ENCODE measurements around the gene EXOSC9. TPM values are rescaled to one million over a fixed set of nuclear protein-coding genes. Genes with fewer than 3 reads are reported as not detected.

The EXOSC9 gene
- total RNA-seq, 1 experiment from 2014 or later = 24.6 TPM

DNA sequence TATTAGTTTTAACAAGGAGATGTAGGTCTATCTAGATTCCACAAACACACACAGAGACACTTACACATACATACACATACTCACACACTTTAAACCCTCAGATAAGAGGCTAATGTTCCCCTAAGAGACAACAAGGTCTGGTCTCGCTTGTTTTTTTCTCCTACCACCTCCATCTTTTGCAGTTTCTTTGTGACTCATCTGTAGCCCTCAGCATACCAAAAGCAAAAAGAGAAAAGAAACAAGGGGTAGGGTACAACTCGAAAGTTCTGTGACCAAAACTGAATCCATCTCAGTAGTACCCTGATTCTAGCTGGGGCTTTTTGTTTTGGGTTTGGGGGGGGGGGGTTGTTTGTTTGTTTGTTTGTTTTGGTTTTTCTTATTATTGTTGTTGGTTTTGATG is 12.2 kb upstream of the EXOSC9 start:
- no peak for DNase-seq (ENCODE audit: low spot score)

DNA sequence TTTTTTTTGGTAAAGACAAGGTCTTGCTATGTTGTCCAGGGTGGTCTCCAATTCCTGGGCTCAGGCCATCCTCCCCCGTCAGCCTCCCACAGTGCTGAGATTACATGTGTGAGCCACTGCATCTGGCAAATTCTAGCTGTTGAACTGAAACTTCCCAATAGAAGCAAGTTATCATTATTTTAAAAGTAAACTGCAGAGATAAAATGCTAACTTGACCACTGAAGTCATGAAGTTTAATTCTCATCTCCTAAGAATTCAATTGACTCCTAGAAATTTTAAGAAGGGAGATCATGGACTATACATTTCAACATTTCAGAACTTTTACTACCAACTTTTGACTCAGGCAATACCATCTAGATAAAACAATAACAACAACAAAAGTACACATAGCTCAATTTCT is 11.7 kb upstream of the EXOSC9 start:
- no peak for DNase-seq (ENCODE audit: low spot score)

DNA sequence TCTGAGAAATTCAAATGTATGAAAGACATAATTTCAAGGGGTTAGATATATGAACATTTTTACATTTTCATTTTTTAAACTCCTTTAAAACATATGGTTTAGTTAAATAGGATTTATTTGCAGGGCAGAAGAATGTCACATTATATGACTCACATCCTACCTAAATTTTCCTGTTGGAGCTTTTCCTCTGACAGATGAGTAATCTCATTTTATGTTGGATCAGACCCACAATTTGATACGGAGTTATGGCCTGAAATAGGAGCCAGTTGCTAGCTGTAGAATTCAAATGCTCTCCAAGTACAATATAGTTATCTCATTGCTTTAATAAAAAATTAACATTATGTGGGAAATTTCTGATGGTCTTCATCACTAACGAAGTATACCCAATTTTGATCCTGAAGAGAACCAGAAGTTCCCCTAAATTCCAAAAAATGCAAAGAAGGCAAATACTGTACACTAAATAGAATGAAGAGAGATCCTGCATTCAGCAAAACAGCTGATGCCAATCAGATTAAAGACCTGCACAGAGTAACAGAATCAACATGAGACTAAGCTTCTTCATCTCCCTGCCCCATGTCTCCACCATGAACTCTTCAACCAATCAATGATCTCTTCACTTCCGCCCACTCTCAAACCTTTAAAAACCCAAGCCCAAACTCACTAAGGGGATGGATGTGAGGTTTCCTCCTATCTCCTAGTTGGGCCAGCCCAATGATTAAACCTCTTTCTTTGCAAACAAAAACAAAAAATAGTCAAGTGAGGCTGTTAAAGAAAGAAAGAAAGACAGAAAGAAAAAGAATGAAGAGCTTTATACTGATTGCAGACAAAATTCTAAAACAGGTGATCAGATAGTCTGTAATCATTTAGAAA is 10.9 kb upstream of the EXOSC9 start:
- no peak for DNase-seq (ENCODE audit: low spot score)

- DNase-seq (ENCODE audit: low spot score) = no peak
These were observed 10.1 kb upstream of the EXOSC9 start for GRCh38 chr4:121790976-121791375.

DNA sequence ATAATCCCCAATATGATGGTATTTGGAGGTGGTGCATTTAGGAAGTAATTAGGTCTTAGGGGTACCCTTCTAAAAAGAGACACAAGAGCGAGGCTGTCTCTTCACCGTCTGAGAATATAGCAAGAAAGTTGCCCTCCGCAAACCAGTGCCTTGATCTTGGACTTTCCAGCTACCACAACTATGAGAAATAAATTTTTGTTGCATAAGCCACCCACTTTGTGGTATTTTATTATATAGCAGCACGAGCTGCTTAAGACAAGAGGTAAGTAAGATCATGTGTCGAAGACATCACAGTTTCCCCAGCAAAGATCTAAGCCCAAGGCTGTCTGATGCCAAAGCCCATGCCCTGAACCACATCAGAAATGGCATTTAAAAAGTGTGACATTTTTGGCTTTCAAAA is 9.6 kb upstream of the EXOSC9 start:
- no peak for DNase-seq (ENCODE audit: low spot score)

DNA sequence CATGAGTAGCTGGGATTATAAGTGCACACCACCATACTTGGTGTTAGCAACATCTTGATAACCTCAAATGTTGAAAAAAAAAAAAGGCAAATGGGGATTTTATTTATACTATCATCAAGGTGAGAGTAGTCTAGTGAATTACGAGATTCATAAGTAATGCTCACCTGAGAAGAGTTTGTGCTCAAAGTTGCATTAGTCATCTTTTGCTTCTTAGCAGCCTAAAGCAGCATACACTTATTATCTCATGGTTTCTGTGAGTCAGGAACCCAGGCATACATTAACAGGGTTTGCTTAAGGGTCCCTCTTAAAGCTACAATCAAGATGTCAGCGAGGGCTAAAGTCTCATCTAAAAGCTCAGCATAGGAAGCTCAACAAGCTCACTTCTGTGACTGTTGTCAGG is 8.2 kb upstream of the EXOSC9 start:
- no peak for DNase-seq (ENCODE audit: low spot score)

DNA sequence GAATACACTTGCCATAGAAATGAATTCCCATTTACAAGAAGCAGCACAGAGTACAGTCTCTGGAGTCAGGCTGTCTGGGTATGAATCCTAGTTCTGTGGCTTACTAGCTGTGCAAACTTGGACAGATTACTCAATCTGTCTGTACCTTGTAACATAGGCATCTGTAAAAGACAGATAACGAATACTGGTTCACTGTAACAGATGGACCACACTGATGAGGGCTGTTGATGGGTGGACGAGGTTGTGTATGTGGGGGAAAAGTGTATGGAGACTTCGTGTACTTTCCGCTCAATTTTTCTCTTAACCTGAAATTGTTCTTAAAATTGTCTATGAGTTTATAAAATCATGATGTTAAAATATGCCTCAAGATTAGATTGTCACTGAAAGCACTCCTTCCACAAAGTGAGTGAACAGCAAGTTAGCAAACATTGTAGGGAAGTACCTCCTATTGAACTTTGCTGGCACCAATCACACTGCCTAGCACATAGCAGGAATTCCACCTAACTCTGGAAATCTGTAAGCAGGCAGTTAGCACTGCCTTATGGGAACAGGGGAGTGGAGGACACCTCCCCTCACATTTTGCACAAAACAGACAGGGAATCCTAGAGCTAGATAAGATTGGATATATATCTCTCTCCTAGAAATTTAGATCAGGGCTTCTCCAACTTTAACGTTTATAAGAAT is 6.5 kb upstream of the EXOSC9 start:
- no peak for DNase-seq (ENCODE audit: low spot score)

DNA sequence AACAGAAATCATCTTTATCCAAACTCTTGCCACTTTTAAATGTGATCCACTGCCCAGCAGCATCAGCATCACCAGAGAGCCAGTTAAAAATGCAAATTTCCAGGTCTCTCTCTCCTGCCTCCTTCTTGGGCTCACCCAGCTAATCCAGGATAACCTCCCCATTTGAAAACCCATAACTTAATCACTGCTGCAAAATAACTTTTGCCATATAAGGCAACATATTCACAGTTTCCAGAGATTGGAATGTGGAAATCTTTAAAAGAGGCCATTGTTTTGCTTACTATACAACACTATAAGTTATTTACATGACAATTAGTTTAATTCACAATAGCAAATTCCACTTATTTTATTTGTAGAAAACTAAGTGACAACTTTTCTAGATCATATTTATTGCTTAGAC is 4.8 kb upstream of the EXOSC9 start:
- DNase-seq (ENCODE audit: low spot score) = no peak

DNA sequence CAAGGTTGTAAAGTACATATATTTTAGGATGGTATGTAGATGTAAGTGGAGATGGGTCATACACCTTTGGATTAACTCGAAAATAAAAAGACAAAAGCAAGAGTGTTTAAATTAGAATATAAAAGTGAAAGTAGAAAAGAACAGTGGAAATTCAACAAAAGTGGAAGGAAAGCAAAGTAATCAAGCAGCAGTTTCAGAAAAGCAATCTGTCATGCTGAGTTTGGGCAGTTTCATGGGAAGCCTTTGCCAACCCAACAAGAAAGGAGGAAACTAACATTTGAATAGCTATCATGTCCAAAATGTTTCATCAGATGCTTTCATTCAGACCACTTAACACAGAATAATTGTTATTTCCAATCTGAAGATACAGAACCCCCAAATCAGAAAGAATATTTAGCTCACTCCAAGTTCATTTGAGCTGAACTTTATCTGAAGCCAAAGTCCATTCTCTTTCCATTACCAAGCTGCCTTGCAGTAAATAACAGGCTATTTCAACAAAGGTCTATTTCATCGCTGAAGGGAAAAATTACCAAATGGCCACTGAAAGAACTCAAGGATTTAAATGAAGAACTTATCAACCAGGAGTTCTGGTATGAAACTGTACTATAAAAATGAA is 1.8 kb upstream of the EXOSC9 start:
- DNase-seq (ENCODE audit: low spot score) = no peak

- DNase-seq (ENCODE audit: low spot score) = no peak
These were observed 1.1 kb upstream of the EXOSC9 start for GRCh38 chr4:121799867-121800501.

DNA sequence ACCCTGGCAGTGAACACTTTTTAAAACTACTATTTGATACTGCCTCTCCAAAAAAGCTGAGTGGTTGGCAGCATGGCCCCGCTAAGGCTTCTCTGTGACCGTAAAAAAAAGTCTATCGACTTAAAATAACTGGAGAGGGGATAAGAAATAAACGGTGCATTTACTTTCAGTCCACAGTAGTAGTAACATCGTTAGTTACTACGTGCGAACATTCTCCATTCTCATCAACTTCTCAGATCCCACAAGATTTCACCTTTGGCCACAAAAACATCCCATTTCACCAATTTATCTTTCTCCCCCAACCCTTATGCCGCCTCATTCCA is 524 bp upstream of the EXOSC9 start:
- DNase-seq (ENCODE audit: low spot score) = no peak

DNA sequence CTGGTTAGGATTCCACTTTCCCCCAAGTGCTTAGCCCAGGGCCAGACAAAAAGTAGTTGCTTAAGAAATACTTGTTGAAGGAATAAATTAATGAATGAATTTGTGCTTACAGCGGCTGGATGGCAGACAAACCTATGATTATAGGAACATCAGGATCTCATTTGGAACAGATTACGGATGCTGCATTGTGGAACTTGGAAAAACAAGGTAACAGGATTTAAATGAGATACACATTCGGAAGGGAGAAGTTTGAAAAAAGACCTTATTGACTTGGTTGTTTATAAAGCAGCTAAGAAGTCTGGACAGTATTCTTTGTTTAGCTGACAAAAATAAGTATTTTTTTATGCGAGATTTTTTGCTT is 572 bp downstream of the EXOSC9 start:
- no peak for DNase-seq (ENCODE audit: low spot score)

DNA sequence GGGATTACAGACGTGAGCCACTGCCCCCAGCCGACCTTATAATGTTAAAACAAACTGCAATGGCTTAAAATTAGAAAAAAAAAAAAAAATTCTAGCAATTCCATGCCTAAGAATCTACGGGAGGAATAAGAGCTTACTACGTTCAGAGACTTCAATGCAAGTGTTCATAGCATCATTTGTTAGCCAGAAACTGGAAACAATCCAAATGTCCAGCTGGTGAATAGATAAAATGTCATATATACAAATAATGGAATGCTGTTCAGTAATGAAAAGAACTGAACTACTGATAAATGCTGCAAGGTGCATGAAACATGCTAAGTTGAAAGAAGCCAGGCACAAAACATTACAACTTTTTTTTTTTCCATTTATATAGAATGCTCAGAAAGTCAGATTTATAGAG is 5.3 kb downstream of the EXOSC9 start:
- DNase-seq (ENCODE audit: low spot score) = no peak

DNA sequence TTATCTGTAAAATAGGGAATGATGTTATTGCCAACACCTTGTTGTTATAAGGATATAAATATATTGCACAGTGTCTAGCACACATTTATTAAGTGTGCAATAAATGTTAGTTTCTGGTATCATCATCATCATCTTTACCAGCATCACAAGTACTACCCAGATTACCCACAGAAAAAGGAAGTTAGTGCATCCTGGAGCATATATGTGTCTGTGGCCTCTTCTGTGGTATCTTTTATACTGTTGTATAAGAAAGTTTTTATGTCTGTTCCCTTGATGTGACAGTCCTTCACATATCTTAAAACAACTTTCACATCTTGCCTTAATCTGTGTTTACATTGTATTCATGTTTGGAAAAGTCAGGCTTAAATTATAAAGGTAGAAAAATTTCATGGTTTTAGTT is 10.0 kb downstream of the EXOSC9 start:
- DNase-seq (ENCODE audit: low spot score) = no peak

- DNase-seq (ENCODE audit: low spot score) = no peak
These were observed 13.6 kb downstream of the EXOSC9 start for GRCh38 chr4:121814756-121815155.

- no peak for DNase-seq (ENCODE audit: low spot score)
These were observed 15.9 kb downstream of the EXOSC9 start for GRCh38 chr4:121817006-121817405.

DNA sequence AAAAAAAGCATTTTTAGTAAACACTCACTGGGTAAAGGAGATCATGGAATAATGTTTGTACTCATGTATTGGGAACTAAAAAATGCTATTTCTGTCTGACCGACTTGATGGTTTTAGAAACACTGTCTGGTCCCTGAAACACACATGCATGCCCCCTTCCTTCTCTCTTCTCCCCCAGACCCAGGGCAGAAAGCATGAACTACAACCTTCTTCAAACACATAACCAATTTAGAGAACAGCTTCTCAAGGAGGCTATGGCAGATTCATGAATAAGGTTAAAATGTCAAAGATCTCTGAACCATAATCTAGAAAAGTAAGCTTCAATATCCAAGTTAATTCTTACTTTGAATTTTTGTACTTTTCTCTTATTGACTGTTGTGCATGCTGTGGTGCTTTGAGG is 16.6 kb downstream of the EXOSC9 start:
- DNase-seq (ENCODE audit: low spot score) = no peak

DNA sequence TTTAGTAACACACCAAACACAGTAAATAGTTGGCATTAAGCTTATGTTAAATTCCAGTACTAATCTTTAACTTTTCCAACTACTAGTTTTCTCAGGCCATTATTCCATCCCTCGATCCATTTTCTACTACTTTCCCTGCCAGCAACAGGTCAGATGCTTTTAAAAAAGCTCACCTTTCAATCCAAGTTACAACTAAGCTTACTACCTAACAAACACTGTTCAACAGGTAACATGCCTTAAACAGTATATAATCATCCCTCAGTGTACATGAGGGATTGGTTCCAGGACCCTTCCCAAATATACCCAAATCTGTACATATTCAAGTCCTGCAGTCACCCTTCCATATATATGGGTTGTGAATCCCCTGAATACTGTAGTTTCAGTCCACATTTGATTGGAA is 17.1 kb downstream of the EXOSC9 start:
- DNase-seq (ENCODE audit: low spot score) = no peak

DNA sequence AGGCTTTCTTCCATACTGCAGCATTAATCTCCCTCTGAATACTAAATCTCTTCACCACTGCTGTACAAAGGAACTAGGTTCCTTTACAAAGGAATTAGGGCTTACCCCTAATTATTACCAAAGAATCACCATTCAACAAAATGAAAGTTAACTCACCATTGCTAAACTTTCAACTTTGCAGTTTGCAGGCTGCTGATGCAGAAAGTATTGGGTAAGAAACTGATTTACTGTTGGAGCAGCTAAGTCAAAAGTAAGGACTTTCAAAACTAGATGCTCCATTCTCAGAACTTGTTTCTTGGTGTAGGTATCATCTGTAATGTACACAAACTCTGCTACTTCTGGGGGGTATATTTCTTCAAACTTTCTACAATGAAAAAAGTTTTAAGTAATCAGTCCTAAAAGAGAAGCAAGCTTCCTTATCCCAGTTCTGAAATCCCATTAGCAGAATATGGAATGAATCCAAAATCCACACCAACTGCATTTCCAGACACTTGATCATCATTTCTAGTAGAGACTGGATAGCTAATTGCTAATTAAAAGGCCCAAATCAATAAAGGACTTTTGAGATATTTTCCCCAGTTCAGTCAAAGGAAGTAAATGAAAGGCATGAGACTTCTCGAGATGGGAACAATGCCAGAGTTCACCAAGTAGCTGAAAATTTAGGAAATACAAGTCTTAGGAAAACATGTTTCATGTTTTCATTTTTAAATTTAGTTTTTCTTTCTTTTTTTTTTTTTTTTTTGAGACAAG is 18.3 kb downstream of the EXOSC9 start:
- DNase-seq (ENCODE audit: low spot score) = no peak

DNA sequence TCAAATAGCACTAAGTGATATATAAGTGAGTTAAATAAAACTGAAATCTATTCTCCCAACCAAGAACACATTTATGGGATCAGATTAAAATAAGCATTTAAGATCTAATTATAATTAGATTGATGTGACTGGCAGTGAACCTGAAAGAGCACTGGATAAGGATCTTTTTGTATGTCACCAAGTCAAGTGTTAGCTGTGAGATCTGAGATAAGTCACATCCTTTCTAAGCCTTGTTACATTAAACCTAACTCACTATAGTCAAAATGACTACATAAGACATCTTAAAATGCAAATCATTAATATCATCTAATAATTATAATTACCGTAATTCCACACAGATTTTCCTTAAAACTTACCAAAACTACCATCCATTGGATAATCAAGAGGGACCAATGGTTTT is 20.9 kb downstream of the EXOSC9 start:
- no peak for DNase-seq (ENCODE audit: low spot score)

- peak; percentile 38 for DNase-seq (ENCODE audit: low spot score)
These were observed 21.8 kb downstream of the EXOSC9 start for GRCh38 chr4:121822796-121823504.
